H9 (cell line): Measurements from ENCODE around the gene UBA1. TPM values are rescaled to one million over a fixed set of nuclear protein-coding genes. Genes with fewer than 3 reads are reported as not detected.

ENCODE experiments used
- DNase-seq: peaks from one replicate; pipeline ENCODE4 v3.0.0-alpha.2; 2017
- H2AFZ ChIP-seq: one replicate; pipeline ENCODE4 v1.6.1; 2013; ENCODE audit warnings: mild to moderate bottlenecking, low read length, control low read depth, moderate library complexity
- H2AK5ac ChIP-seq: 2 replicates; pipeline ENCODE4 v1.6.1; 2013; ENCODE audit warnings: low read length, control low read depth, mixed read lengths; ENCODE audit not compliant: insufficient read length
- H2BK120ac ChIP-seq: one replicate; pipeline ENCODE4 v1.6.1; 2013; ENCODE audit warnings: low read depth, mild to moderate bottlenecking, low read length, control low read depth, inconsistent platforms; ENCODE audit not compliant: poor library complexity, severe bottlenecking
- H2BK12ac ChIP-seq: 2 replicates; pipeline ENCODE4 v1.6.1; 2013; ENCODE audit warnings: low read length, control low read depth, mixed read lengths, low read depth; ENCODE audit not compliant: insufficient read length
- H2BK15ac ChIP-seq: 2 replicates; pipeline ENCODE4 v1.6.1; 2013; ENCODE audit warnings: low read depth, low read length, control low read depth
- H2BK20ac ChIP-seq: one replicate; pipeline ENCODE4 v1.6.1; 2013; ENCODE audit warnings: low read depth, mild to moderate bottlenecking, low read length, control low read depth, inconsistent platforms; ENCODE audit not compliant: poor library complexity, severe bottlenecking
- H2BK5ac ChIP-seq: 2 replicates; pipeline ENCODE4 v1.6.1; 2013; ENCODE audit warnings: low read length, control low read depth, mixed read lengths; ENCODE audit not compliant: insufficient read length
- H3K14ac ChIP-seq: 2 replicates; pipeline ENCODE4 v1.6.1; 2013; ENCODE audit warnings: low read length, control low read depth; ENCODE audit not compliant: insufficient read depth
- H3K18ac ChIP-seq: 2 replicates; pipeline ENCODE4 v1.6.1; 2013; ENCODE audit warnings: low read depth, mild to moderate bottlenecking, mixed read lengths, low read length, control low read depth; ENCODE audit not compliant: insufficient read length
- H3K23ac ChIP-seq: 2 replicates; pipeline ENCODE4 v1.6.1; 2013; ENCODE audit warnings: low read length, control low read depth, mixed read lengths, low read depth; ENCODE audit not compliant: insufficient read length
- H3K23me2 ChIP-seq: 2 replicates; pipeline ENCODE4 v1.6.1; 2013; ENCODE audit warnings: low read depth, mild to moderate bottlenecking, mixed read lengths, low read length, control low read depth; ENCODE audit not compliant: insufficient read length, poor library complexity, severe bottlenecking
- H3K27ac ChIP-seq: 2 replicates; pipeline ENCODE4 v1.5.1; 2013; ENCODE audit warnings: low read length, control low read depth, mixed read lengths, low read depth; ENCODE audit not compliant: insufficient read length
- H3K27me3 ChIP-seq: 2 replicates; pipeline ENCODE4 v1.6.1; 2013; ENCODE audit warnings: low read length, control low read depth, inconsistent platforms; ENCODE audit not compliant: insufficient read depth
- H3K4ac ChIP-seq: 2 replicates; pipeline ENCODE4 v1.6.1; 2013; ENCODE audit warnings: low read depth, mild to moderate bottlenecking, control low read depth, inconsistent platforms, low read length, moderate library complexity
- H3K4me1 ChIP-seq: 2 replicates; pipeline ENCODE4 v1.6.1; 2013; ENCODE audit warnings: low read length, control low read depth, inconsistent platforms; ENCODE audit not compliant: insufficient read depth
- H3K4me2 ChIP-seq: 2 replicates; pipeline ENCODE4 v1.6.1; 2013; ENCODE audit warnings: low read length, control low read depth, mixed read lengths; ENCODE audit not compliant: insufficient read length, insufficient read depth
- H3K56ac ChIP-seq: 2 replicates; pipeline ENCODE4 v1.6.1; 2013; ENCODE audit warnings: low read depth, mild to moderate bottlenecking, mixed read lengths, low read length, control low read depth; ENCODE audit not compliant: insufficient read length
- H3K79me1 ChIP-seq: 2 replicates; pipeline ENCODE4 v1.6.1; 2013; ENCODE audit warnings: low read depth, mild to moderate bottlenecking, moderate library complexity, low read length, control low read depth, inconsistent platforms; ENCODE audit not compliant: insufficient read depth, poor library complexity, severe bottlenecking
- H3K79me2 ChIP-seq: 2 replicates; pipeline ENCODE4 v1.6.1; 2013; ENCODE audit warnings: low read length, control low read depth, inconsistent platforms; ENCODE audit not compliant: insufficient read depth
- H3K9ac ChIP-seq: 2 replicates; pipeline ENCODE4 v1.6.1; 2013; ENCODE audit warnings: low read length, control low read depth, mixed read lengths; ENCODE audit not compliant: insufficient read length; ENCODE audit errors: extremely low read depth
- H3K9me3 ChIP-seq: one replicate; pipeline ENCODE4 v1.6.1; 2013; ENCODE audit warnings: low read depth, low read length, inconsistent platforms; ENCODE audit not compliant: control insufficient read depth
- H3T11ph ChIP-seq: one replicate; pipeline ENCODE4 v1.6.1; 2013; ENCODE audit warnings: mild to moderate bottlenecking, low read length, control low read depth, inconsistent platforms
- H4K20me1 ChIP-seq: one replicate; pipeline ENCODE4 v1.6.1; 2013; ENCODE audit not compliant: control insufficient read depth, insufficient read length, insufficient read depth
- H4K5ac ChIP-seq: 2 replicates; pipeline ENCODE4 v1.6.1; 2013; ENCODE audit warnings: low read depth, mild to moderate bottlenecking, mixed read lengths, low read length, control low read depth; ENCODE audit not compliant: insufficient read length
- H4K8ac ChIP-seq: replicated peaks from 2 replicates; pipeline ENCODE4 v1.6.1; 2013; ENCODE audit warnings: low read length, control low read depth, mixed read lengths, low read depth; ENCODE audit not compliant: insufficient read length
- H4K91ac ChIP-seq: 2 replicates; pipeline ENCODE4 v1.6.1; 2013; ENCODE audit warnings: low read depth, mild to moderate bottlenecking, moderate library complexity, mixed read lengths, low read length, control low read depth; ENCODE audit not compliant: insufficient read length
- H3K27ac Mint-ChIP-seq, 3 experiments: 2 replicates in 2 of 3; 3 replicates in 1 of 3; pipeline ENCODE4 v1.8.0; 2020 to 2021; ENCODE audit warnings: mixed read lengths in 3 of 3, mild to moderate bottlenecking in 1 of 3, moderate library complexity in 1 of 3
- H3K27me3 Mint-ChIP-seq: 2 replicates; pipeline ENCODE4 v1.8.0; 2021; ENCODE audit warnings: low read depth, mild to moderate bottlenecking, moderate library complexity, mixed read lengths
- H3K36me3 Mint-ChIP-seq, 3 experiments: 2 replicates in 2 of 3; 3 replicates in 1 of 3; pipeline ENCODE4 v1.8.0; 2020 to 2021; ENCODE audit warnings: low read depth in 3 of 3, mixed read lengths in 3 of 3; ENCODE audit not compliant: insufficient read depth in 1 of 3
- H3K4me1 Mint-ChIP-seq, 2 experiments: 2 replicates each; pipeline ENCODE4 v1.8.0; 2020; ENCODE audit warnings: mixed read lengths in 2 of 2
- H3K4me3 Mint-ChIP-seq, 2 experiments: 2 replicates in 1 of 2; 3 replicates in 1 of 2; pipeline ENCODE4 v1.8.0; 2020 to 2021; ENCODE audit warnings: mild to moderate bottlenecking in 2 of 2, mixed read lengths in 2 of 2, moderate library complexity in 1 of 2
- H3K9me3 Mint-ChIP-seq, 2 experiments: 2 replicates in 1 of 2; 3 replicates in 1 of 2; pipeline ENCODE4 v1.8.0; 2020; ENCODE audit warnings: mild to moderate bottlenecking in 2 of 2, mixed read lengths in 2 of 2, moderate library complexity in 1 of 2
- WGBS: extraction: QIAGEN DNeasy Blood & Tissue Kit; methylation state at CpG from one replicate; pipeline ENCODE4 v1.1.7; 2013; ENCODE audit warnings: missing lambda C conversion rate, low lambda C conversion rate, mixed read lengths; ENCODE audit not compliant: insufficient read length; ENCODE audit errors: extremely low coverage; 5-methylcytosine and 5-hydroxymethylcytosine counted together
- total RNA-seq: library from RNA; stranded (reverse); gene quantifications from 2 replicates; pipeline ENCODE4 v1.2.1, GENCODE V29; 2021
- TF ChIP-seq, protein P1 (sequence below): fragments of 200-600 bp; sonication (generic); conservative IDR thresholded peaks from 3 replicates; pipeline ENCODE4 v1.8.0; 2021; ENCODE audit warnings: antibody characterized with exemption, mild to moderate bottlenecking

UBA1 gene
- total RNA-seq, 1 experiment from 2014 or later, result 427 TPM

DNA sequence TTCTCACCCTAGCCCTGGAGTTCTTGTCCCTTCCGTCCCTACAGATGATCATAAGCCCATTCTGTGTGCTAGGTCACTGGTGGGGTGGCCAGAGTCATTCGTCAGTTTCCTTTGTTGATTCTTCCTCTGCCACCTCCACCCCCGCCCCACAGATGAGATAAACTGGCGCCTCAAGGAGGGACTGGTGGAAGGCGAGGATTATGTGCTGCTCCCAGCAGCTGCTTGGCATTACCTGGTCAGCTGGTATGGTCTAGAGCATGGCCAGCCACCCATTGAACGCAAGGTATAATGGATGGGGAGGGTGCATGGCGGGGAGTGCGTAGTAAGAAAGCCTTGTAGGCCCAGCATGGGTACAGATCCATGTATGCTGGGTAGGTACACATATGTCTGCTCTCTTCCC lies 45.6 kb downstream of the UBA1 start:
- Histone ChIP-seq H3K79me1 (peaks cover 2% of the 10 kb centered on the region), H4K5ac (no peak overlapping the region), H3K9me3 (no peaks in the 10 kb centered on the region), H3K56ac (no peak overlapping the region), H2AK5ac (no peak overlapping the region), H3K18ac (no peak overlapping the region), H4K8ac (no peak overlapping the region), H3T11ph (no peak overlapping the region), H3K27ac (no peak overlapping the region), H3K4me2 (no peak overlapping the region), H2BK20ac (no peak overlapping the region), H4K20me1 (no peaks in the 10 kb centered on the region), H3K79me2 (peaks cover 13% of the 10 kb centered on the region; the same call in 1 of the 2 replicates), H3K4me1 (no peaks in the 10 kb centered on the region), H2BK5ac (no peak overlapping the region), H4K91ac (no peak overlapping the region), H3K23me2 (no peaks in the 10 kb centered on the region), H3K27me3 (no peaks in the 10 kb centered on the region), H2BK12ac (no peak overlapping the region), H2AFZ (no peak overlapping the region), H3K9ac (no peak overlapping the region), H2BK120ac (no peak overlapping the region), H3K14ac (no peak overlapping the region), H3K4ac (no peak overlapping the region), H2BK15ac (no peak overlapping the region), H3K23ac (no peak overlapping the region)
- peaks cover 40 to 51% (median 50%) of the 10 kb centered on the region in 3 experiments; a peak in 6 of 7 replicates for H3K36me3 Mint-ChIP-seq
- H3K4me3 Mint-ChIP-seq, result no peak overlapping the region
- H3K27ac Mint-ChIP-seq, result no peak overlapping the region; a peak in 1 of 7 replicates
- DNase-seq, result no peak
- peaks cover 1% of the 10 kb centered on the region; the same call in 1 of the 2 replicates for H3K27me3 Mint-ChIP-seq
- H3K4me1 Mint-ChIP-seq, result peaks cover 5 to 18% of the 10 kb centered on the region in 2 experiments
- TF ChIP-seq, protein P1, sequence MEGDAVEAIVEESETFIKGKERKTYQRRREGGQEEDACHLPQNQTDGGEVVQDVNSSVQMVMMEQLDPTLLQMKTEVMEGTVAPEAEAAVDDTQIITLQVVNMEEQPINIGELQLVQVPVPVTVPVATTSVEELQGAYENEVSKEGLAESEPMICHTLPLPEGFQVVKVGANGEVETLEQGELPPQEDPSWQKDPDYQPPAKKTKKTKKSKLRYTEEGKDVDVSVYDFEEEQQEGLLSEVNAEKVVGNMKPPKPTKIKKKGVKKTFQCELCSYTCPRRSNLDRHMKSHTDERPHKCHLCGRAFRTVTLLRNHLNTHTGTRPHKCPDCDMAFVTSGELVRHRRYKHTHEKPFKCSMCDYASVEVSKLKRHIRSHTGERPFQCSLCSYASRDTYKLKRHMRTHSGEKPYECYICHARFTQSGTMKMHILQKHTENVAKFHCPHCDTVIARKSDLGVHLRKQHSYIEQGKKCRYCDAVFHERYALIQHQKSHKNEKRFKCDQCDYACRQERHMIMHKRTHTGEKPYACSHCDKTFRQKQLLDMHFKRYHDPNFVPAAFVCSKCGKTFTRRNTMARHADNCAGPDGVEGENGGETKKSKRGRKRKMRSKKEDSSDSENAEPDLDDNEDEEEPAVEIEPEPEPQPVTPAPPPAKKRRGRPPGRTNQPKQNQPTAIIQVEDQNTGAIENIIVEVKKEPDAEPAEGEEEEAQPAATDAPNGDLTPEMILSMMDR, result no peak
- H3K9me3 Mint-ChIP-seq, result no peaks in the 10 kb centered on the region; a peak in 1 of 5 replicates
- no CpG with 5 or more reads among the region's 8 CpGs for WGBS
